Sigmoid colon (tissue), 4 donors: ENCODE data around the gene MRTFB.

Experiments
- EP300 ChIP-seq, 4 donors: sonication (generic); formaldehyde crosslinking; IDR thresholded peaks; one replicate each; pipeline ENCODE4 v1.6.1; 2017; ENCODE audit warnings: antibody characterized with exemption in 4 of 4
- POLR2A ChIP-seq, 2 donors: fragments of 450-650 bp; IDR thresholded peaks; one replicate each; pipeline ENCODE4 v1.6.1; 2016; ENCODE audit warnings: antibody characterized with exemption in 2 of 2, mild to moderate bottlenecking in 2 of 2, moderate library complexity in 2 of 2
- TF ChIP-seq, protein P1 (sequence below), 4 experiments: fragments of 450-650 bp in 3 of 4; fragments of 200-600 bp in 1 of 4; IDR thresholded peaks; one replicate each; pipeline ENCODE4 v1.5.1; 2016 to 2019; ENCODE audit warnings: antibody characterized with exemption in 4 of 4, mild to moderate bottlenecking in 3 of 4, moderate library complexity in 2 of 4

DNA sequence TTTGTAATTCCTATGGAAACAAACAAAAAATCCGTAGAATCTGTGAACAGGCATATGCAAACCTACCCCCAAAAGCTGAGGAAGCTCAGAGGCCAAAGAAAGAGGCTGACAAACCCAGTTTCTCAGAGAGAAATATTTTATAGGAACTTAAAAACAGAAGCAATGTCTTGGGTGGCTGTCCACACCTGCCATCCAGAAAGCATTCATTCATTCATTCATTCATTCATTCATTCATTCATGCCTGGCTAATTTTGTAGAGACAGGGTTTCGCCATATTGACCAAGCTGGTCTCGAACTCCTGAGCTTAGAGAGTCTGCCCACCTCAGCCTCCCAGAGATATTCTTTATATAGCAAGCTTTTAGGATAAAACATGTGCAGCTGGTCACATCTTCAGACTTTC is 154.3 kb downstream of the MRTFB start:
- TF ChIP-seq, protein P1, sequence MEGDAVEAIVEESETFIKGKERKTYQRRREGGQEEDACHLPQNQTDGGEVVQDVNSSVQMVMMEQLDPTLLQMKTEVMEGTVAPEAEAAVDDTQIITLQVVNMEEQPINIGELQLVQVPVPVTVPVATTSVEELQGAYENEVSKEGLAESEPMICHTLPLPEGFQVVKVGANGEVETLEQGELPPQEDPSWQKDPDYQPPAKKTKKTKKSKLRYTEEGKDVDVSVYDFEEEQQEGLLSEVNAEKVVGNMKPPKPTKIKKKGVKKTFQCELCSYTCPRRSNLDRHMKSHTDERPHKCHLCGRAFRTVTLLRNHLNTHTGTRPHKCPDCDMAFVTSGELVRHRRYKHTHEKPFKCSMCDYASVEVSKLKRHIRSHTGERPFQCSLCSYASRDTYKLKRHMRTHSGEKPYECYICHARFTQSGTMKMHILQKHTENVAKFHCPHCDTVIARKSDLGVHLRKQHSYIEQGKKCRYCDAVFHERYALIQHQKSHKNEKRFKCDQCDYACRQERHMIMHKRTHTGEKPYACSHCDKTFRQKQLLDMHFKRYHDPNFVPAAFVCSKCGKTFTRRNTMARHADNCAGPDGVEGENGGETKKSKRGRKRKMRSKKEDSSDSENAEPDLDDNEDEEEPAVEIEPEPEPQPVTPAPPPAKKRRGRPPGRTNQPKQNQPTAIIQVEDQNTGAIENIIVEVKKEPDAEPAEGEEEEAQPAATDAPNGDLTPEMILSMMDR (IDR thresholded peaks at IDR 0.05) = no peak
- TF ChIP-seq POLR2A (IDR thresholded peaks at IDR 0.05) = no peak
- no peak for TF ChIP-seq EP300 (IDR thresholded peaks at IDR 0.05)
